Keratinocyte (primary cell): ENCODE data around the gene ZNF665. TPM values are rescaled to one million over a fixed set of nuclear protein-coding genes. Genes with fewer than 3 reads are reported as not detected.

Experiments used
- DNase-seq: peaks from one replicate; pipeline ENCODE4 v3.0.0-alpha.2; 2011; ENCODE audit warnings: low read depth, missing footprints, low spot score
- FAIRE-seq: peaks from 2 replicates; lab custom pipeline; 2011; peaks lifted over from hg19 to GRCh38; lab: Jason Lieb, UNC
- H2AFZ ChIP-seq: 2 replicates; pipeline ENCODE4 v1.6.0; 2012; ENCODE audit warnings: low read length, control low read depth, inconsistent platforms; ENCODE audit not compliant: control insufficient read depth
- H3K27ac ChIP-seq: 2 replicates; pipeline ENCODE4 v1.5.1; 2011; ENCODE audit warnings: low read length; ENCODE audit not compliant: control insufficient read depth, insufficient read depth
- H3K27me3 ChIP-seq: 3 replicates; pipeline ENCODE4 v1.6.0; 2011; ENCODE audit warnings: low read length; ENCODE audit not compliant: control insufficient read depth, insufficient read depth; ENCODE audit errors: extremely low read depth
- H3K36me3 ChIP-seq, 2 experiments: 2 replicates in 1 of 2; 3 replicates in 1 of 2; pipeline ENCODE4 v1.5.1; 2011; ENCODE audit warnings: low read length in 2 of 2, mild to moderate bottlenecking in 1 of 2; ENCODE audit not compliant: control insufficient read depth in 2 of 2, insufficient read depth in 2 of 2; ENCODE audit errors: extremely low read depth in 1 of 2
- H3K4me1 ChIP-seq: 3 replicates; pipeline ENCODE4 v1.5.1; 2011; ENCODE audit warnings: low read length; ENCODE audit not compliant: control insufficient read depth, insufficient read depth; ENCODE audit errors: extremely low read depth
- H3K4me2 ChIP-seq: 3 replicates; pipeline ENCODE4 v1.6.0; 2011; ENCODE audit warnings: low read depth, low read length; ENCODE audit not compliant: control insufficient read depth, insufficient read depth; ENCODE audit errors: extremely low read depth
- H3K4me3 ChIP-seq, 3 experiments: fragments of 200-600 bp in 1 of 3; sonication (generic) in 1 of 3; 2 replicates in 2 of 3; 3 replicates in 1 of 3; pipeline ENCODE4 v1.5.1; 2011 to 2016; ENCODE audit warnings: low read length in 3 of 3, mild to moderate bottlenecking in 3 of 3, control low read depth in 2 of 3, inconsistent platforms in 1 of 3, low read depth in 1 of 3, mixed read lengths in 1 of 3, mixed run types in 1 of 3, moderate library complexity in 1 of 3; ENCODE audit not compliant: control insufficient read depth in 2 of 3, insufficient read depth in 2 of 3; ENCODE audit errors: extremely low read depth in 1 of 3
- H3K79me2 ChIP-seq: 2 replicates; pipeline ENCODE4 v1.6.0; 2012; ENCODE audit warnings: low read length; ENCODE audit not compliant: control insufficient read depth, insufficient read depth
- H3K9ac ChIP-seq: 3 replicates; pipeline ENCODE4 v1.6.0; 2011; ENCODE audit warnings: low read length; ENCODE audit not compliant: control insufficient read depth, insufficient read depth; ENCODE audit errors: extremely low read depth
- H3K9me1 ChIP-seq: 3 replicates; pipeline ENCODE4 v1.6.0; 2011; ENCODE audit warnings: low read length; ENCODE audit not compliant: control insufficient read depth, insufficient read depth; ENCODE audit errors: extremely low read depth
- H3K9me3 ChIP-seq: 2 replicates; pipeline ENCODE4 v1.5.1; 2012; ENCODE audit warnings: low read depth, low read length; ENCODE audit not compliant: control insufficient read depth
- H4K20me1 ChIP-seq: 3 replicates; pipeline ENCODE4 v1.6.0; 2011; ENCODE audit warnings: low read length; ENCODE audit not compliant: control insufficient read depth, insufficient read depth; ENCODE audit errors: extremely low read depth
- CTCF ChIP-seq, 3 experiments: IDR thresholded peaks in 1 of 3; conservative IDR thresholded peaks in 1 of 3; optimal IDR thresholded peaks in 1 of 3; 2 replicates in 2 of 3; 3 replicates in 1 of 3; pipeline versions ENCODE3 to v1.5.1; 2011; ENCODE audit warnings: low read length in 3 of 3, mild to moderate bottlenecking in 3 of 3, moderate library complexity in 2 of 3, control low read depth in 1 of 3, inconsistent platforms in 1 of 3; ENCODE audit not compliant: insufficient read depth in 2 of 3; ENCODE audit errors: extremely low read depth in 1 of 3
- EZH2 ChIP-seq: IDR thresholded peaks from one replicate; pipeline ENCODE4 v1.6.1; 2012; ENCODE audit warnings: inconsistent platforms, mild to moderate bottlenecking, low read length, moderate library complexity
- dilution Hi-C: fragments of 300-500 bp; cut with MboI; formaldehyde crosslinking; loops from one replicate; pipeline ENCODE4 v1.7.0; 2020; ENCODE audit warnings: low sequenced_read_pairs; ENCODE audit not compliant: extremely low pct_ligation_motif_present
- polyA plus RNA-seq, 5 experiments: library from polyadenylated mRNA; depleted of rRNA in 3 of 5; stranded (reverse) in 3 of 5; stranded (forward) in 1 of 5; unstranded in 1 of 5; fragments of >200 nt; gene quantifications; 1 replicate in 1 of 5; 2 replicates in 3 of 5; 3 replicates in 1 of 5; pipeline versions ENCODE4 v1.2.1 to v1.2.3, GENCODE V29; 2011 to 2012; ENCODE audit warnings: missing spikeins in 2 of 5, low read depth in 1 of 5, low replicate concordance in 1 of 5

Gene ZNF665
- polyA plus RNA-seq, 1 donor (not counting 4 experiments of a cell fraction or from before 2014, with no cell fraction given), result 2.7 TPM

GRCh38 chr19:53157626-53158025 is 35.5 kb downstream of the ZNF665 start:
- Histone ChIP-seq H3K9me3 (no peaks in the 10 kb centered on the region), H3K4me1 (no peaks in the 10 kb centered on the region), H3K27ac (no peak overlapping the region), H4K20me1 (no peaks in the 10 kb centered on the region), H3K9me1 (no peaks in the 10 kb centered on the region), H3K36me3 (peaks cover 0 to 2% of the 10 kb centered on the region in 2 experiments), H2AFZ (peak overlapping the region; percentile 40), H3K79me2 (no peaks in the 10 kb centered on the region), H3K9ac (peak overlapping the region; percentile 9), H3K4me2 (peak overlapping the region; percentile 80), H3K27me3 (no peaks in the 10 kb centered on the region), H3K4me3 (peak overlapping the region; percentile 56 to 70 (median 66))
- DNase-seq, result no peak
- dilution Hi-C loops, result no loop called here
- TF ChIP-seq EZH2 (no peak), CTCF (optimal IDR thresholded peaks at IDR 0.05 in 1 of 3, IDR thresholded peaks at IDR 0.05 in 1 of 3, conservative IDR thresholded peaks at IDR 0.05 in 1 of 3; ENCODE audit: extremely low read depth in 1 of 3, insufficient read depth in 2 of 3, low read length in 3 of 3) (no peak)
- no peak for FAIRE-seq

- peaks cover 0 to 2% of the 10 kb centered on the region in 2 experiments for H3K36me3 ChIP-seq
- H4K20me1 ChIP-seq, result no peaks in the 10 kb centered on the region
- no peaks in the 10 kb centered on the region for H3K27me3 ChIP-seq
- no peak for FAIRE-seq
- TF ChIP-seq CTCF (optimal IDR thresholded peaks at IDR 0.05 in 1 of 3, IDR thresholded peaks at IDR 0.05 in 1 of 3, conservative IDR thresholded peaks at IDR 0.05 in 1 of 3; ENCODE audit: extremely low read depth in 1 of 3, insufficient read depth in 2 of 3, low read length in 3 of 3), result no peak
- no peak for TF ChIP-seq EZH2
- H3K79me2 ChIP-seq, result no peaks in the 10 kb centered on the region
- no peaks in the 10 kb centered on the region for H3K9me1 ChIP-seq
- dilution Hi-C loops, result no loop called here
- no peak overlapping the region for H3K4me2 ChIP-seq
- H3K27ac ChIP-seq, result no peak overlapping the region
- H3K4me3 ChIP-seq, result no peak overlapping the region
- H3K4me1 ChIP-seq, result no peaks in the 10 kb centered on the region
- no peaks in the 10 kb centered on the region for H3K9me3 ChIP-seq
- H2AFZ ChIP-seq, result no peak overlapping the region
- no peak overlapping the region for H3K9ac ChIP-seq
- DNase-seq, result no peak
Measured at GRCh38 chr19:53156850-53157249, 36.3 kb downstream of the ZNF665 start.
